Measurements from ENCODE around the gene TMEM220. TPM values are rescaled to one million over a fixed set of nuclear protein-coding genes. Genes with fewer than 3 reads are reported as not detected.

TMEM220 gene
- total RNA-seq, 1 experiment from 2014 or later, result 3.9 TPM

- no peak overlapping the region for H3K9ac ChIP-seq (ENCODE audit: low read length)
- H3K36me3 ChIP-seq (ENCODE audit: low read depth, low read length), result no peaks in the 10 kb centered on the region
- H2AFZ ChIP-seq (ENCODE audit: low read length), result no peak overlapping the region
- intact Hi-C loops (cut with micrococcal nuclease), result no loop called here
- H3K9me3 ChIP-seq (ENCODE audit: low read length), result no peaks in the 10 kb centered on the region
- DNase-seq (peak; percentile 34), ATAC-seq (no peak; the same call in 1 of the 2 replicates)
- no peak overlapping the region for H3K4me3 ChIP-seq (ENCODE audit: low read length)
- no peak for TF ChIP-seq EZH2phosphoT487 (IDR thresholded peaks at IDR 0.05; ENCODE audit: borderline replicate concordance, low read length)
- TF ChIP-seq EZH2 (IDR thresholded peaks at IDR 0.05; ENCODE audit: low read length, unreplicated experiment), result no peak
- TF ChIP-seq, protein P1, sequence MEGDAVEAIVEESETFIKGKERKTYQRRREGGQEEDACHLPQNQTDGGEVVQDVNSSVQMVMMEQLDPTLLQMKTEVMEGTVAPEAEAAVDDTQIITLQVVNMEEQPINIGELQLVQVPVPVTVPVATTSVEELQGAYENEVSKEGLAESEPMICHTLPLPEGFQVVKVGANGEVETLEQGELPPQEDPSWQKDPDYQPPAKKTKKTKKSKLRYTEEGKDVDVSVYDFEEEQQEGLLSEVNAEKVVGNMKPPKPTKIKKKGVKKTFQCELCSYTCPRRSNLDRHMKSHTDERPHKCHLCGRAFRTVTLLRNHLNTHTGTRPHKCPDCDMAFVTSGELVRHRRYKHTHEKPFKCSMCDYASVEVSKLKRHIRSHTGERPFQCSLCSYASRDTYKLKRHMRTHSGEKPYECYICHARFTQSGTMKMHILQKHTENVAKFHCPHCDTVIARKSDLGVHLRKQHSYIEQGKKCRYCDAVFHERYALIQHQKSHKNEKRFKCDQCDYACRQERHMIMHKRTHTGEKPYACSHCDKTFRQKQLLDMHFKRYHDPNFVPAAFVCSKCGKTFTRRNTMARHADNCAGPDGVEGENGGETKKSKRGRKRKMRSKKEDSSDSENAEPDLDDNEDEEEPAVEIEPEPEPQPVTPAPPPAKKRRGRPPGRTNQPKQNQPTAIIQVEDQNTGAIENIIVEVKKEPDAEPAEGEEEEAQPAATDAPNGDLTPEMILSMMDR (conservative IDR thresholded peaks at IDR 0.05; ENCODE audit: low read depth, low read length), result no peak
- no peaks in the 10 kb centered on the region for H3K27me3 ChIP-seq (ENCODE audit: low read length)
- no peaks in the 10 kb centered on the region for H4K20me1 ChIP-seq (ENCODE audit: low read length)
- no TSS peak for BruUV-seq (replicated peaks)
- no peaks in the 10 kb centered on the region for H3F3A ChIP-seq (ENCODE audit: low read length, unreplicated experiment)
- CTCF ChIA-PET, result no interaction called here
- POLR2A ChIA-PET (ENCODE audit: unreplicated experiment), result no interaction called here
- no peaks in the 10 kb centered on the region for H3K9me2 ChIP-seq (replicated peaks; ENCODE audit: low read length)
- no peak overlapping the region for H3K4me2 ChIP-seq (ENCODE audit: low read length)
- no peaks in the 10 kb centered on the region for H3K4me1 ChIP-seq (ENCODE audit: insufficient read depth, low read length)
- no peak overlapping the region for H3K27ac ChIP-seq (ENCODE audit: low read length)
- H3K79me2 ChIP-seq (ENCODE audit: low read length), result no peaks in the 10 kb centered on the region
These were observed 13.6 kb upstream of the TMEM220 start for GRCh38 chr17:10743316-10744009.

DNA sequence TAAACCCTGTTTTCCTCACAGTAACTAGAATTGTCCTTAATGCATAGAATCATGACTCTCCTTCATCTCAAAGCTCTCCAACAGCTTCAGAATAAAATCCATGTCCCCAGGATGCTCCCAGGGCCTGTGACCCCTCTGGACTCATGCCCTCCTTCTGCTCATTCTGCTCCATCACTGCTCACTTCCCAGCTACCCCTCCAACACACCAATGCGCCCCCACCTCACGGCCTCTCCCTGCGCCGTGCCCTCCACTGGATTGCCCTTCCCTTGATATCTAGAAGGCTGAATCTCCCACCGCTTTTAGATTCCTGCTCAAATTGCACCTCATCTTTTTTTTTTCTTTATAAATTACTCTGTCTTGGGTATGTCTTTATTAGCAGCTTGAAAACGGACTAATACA, 12.6 kb upstream of the TMEM220 start:
- Histone ChIP-seq H3F3A (ENCODE audit: low read length, unreplicated experiment) (no peaks in the 10 kb centered on the region), H3K4me1 (ENCODE audit: insufficient read depth, low read length) (no peaks in the 10 kb centered on the region), H3K4me2 (ENCODE audit: low read length) (no peak overlapping the region), H3K79me2 (ENCODE audit: low read length) (no peaks in the 10 kb centered on the region), H2AFZ (ENCODE audit: low read length) (no peak overlapping the region), H3K27me3 (ENCODE audit: low read length) (no peaks in the 10 kb centered on the region), H4K20me1 (ENCODE audit: low read length) (no peaks in the 10 kb centered on the region), H3K27ac (ENCODE audit: low read length) (no peak overlapping the region), H3K9ac (ENCODE audit: low read length) (no peak overlapping the region), H3K9me3 (ENCODE audit: low read length) (no peaks in the 10 kb centered on the region), H3K4me3 (ENCODE audit: low read length) (no peak overlapping the region), H3K36me3 (ENCODE audit: low read depth, low read length) (no peaks in the 10 kb centered on the region), H3K9me2 (replicated peaks; ENCODE audit: low read length) (no peaks in the 10 kb centered on the region)
- TF ChIP-seq EZH2phosphoT487 (IDR thresholded peaks at IDR 0.05; ENCODE audit: borderline replicate concordance, low read length) (no peak), EZH2 (IDR thresholded peaks at IDR 0.05; ENCODE audit: low read length, unreplicated experiment) (no peak)
- TF ChIP-seq, protein P1 (conservative IDR thresholded peaks at IDR 0.05; ENCODE audit: low read depth, low read length), result no peak
- no TSS peak for BruUV-seq (replicated peaks)
- ChIA-PET POLR2A (ENCODE audit: unreplicated experiment) (no interaction called here), CTCF (no interaction called here)
- no peak for ATAC-seq
- no peak for DNase-seq
- intact Hi-C loops (cut with micrococcal nuclease), result no loop called here

DNA sequence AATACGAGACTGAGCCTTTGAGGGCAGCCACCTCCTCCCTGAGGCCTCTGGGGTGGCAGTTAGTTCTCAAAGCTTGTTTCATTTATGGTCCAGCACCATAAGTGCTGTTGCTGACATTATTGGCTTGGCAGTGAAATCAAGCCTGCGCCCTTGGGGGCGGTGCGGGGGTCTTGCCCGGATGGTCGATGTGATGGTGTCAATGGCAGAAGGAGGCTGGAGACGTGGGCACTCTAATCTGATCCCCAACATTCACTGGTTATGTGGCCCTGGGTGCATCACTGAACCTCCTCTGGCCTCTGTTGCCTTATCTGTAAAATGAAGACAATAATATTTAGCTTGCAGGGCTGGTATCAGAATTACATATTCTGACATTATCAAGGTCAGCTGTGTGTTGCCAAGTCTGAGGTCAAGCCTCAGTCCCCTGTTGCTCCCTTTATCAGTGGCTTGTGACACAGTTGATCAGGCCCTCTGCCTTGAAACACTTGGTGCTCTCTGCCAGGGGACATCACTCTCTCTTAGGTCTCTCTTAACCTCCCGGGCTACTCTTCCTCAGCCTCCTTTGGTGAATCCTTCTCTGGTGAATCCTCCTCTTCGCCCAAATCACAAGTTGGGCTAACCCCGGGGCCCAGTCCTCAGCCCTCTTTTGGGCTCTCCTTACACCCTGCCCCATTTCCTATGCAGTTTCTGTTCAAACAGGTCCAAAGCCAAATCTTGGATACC, 11.8 kb upstream of the TMEM220 start:
- Histone ChIP-seq H3K79me2 (ENCODE audit: low read length) (no peaks in the 10 kb centered on the region), H2AFZ (ENCODE audit: low read length) (no peak overlapping the region), H3K36me3 (ENCODE audit: low read depth, low read length) (no peaks in the 10 kb centered on the region), H3F3A (ENCODE audit: low read length, unreplicated experiment) (no peaks in the 10 kb centered on the region), H3K9me2 (replicated peaks; ENCODE audit: low read length) (no peaks in the 10 kb centered on the region), H4K20me1 (ENCODE audit: low read length) (no peaks in the 10 kb centered on the region), H3K9ac (ENCODE audit: low read length) (no peak overlapping the region), H3K4me1 (ENCODE audit: insufficient read depth, low read length) (no peaks in the 10 kb centered on the region), H3K27ac (ENCODE audit: low read length) (no peak overlapping the region), H3K4me3 (ENCODE audit: low read length) (no peak overlapping the region), H3K4me2 (ENCODE audit: low read length) (no peak overlapping the region), H3K27me3 (ENCODE audit: low read length) (no peaks in the 10 kb centered on the region), H3K9me3 (ENCODE audit: low read length) (no peaks in the 10 kb centered on the region)
- POLR2A ChIA-PET (ENCODE audit: unreplicated experiment), result no interaction called here
- CTCF ChIA-PET, result interaction anchor here (0.6 kb wide), 1 partner anchor 24 kb away, joined by 4 read pairs; no protein-coding TSS in a partner anchor
- intact Hi-C loops (cut with micrococcal nuclease), result no loop called here
- ATAC-seq (no peak), DNase-seq (no peak)
- no TSS peak for BruUV-seq (replicated peaks)
- TF ChIP-seq EZH2 (IDR thresholded peaks at IDR 0.05; ENCODE audit: low read length, unreplicated experiment), result no peak
- TF ChIP-seq, protein P1 (conservative IDR thresholded peaks at IDR 0.05; ENCODE audit: low read depth, low read length), result no peak
- no peak for TF ChIP-seq EZH2phosphoT487 (IDR thresholded peaks at IDR 0.05; ENCODE audit: borderline replicate concordance, low read length)
